Osteoblast (primary cell): ENCODE data around the gene GAK. TPM values are rescaled to one million over a fixed set of nuclear protein-coding genes. Genes with fewer than 3 reads are reported as not detected.
A peak's percentile ranks its signal among the peaks of the same experiment; 100 is the strongest.

Source experiments
- DNase-seq: peaks from one replicate; pipeline ENCODE4 v3.0.0; 2011; ENCODE audit warnings: low spot score, mixed read lengths; ENCODE audit not compliant: insufficient read length; ENCODE audit errors: missing footprints
- H2AFZ ChIP-seq: 2 replicates; pipeline ENCODE4 v1.6.0; 2011; ENCODE audit warnings: mild to moderate bottlenecking, low read length
- H3K27ac ChIP-seq: 2 replicates; pipeline ENCODE4 v1.5.1; 2011; ENCODE audit warnings: mild to moderate bottlenecking, low read depth, low read length, moderate library complexity
- H3K27me3 ChIP-seq: 2 replicates; pipeline ENCODE4 v1.6.0; 2012; ENCODE audit warnings: mild to moderate bottlenecking, control low read depth, inconsistent platforms, low read length, moderate library complexity; ENCODE audit not compliant: insufficient read depth
- H3K36me3 ChIP-seq: 2 replicates; pipeline ENCODE4 v1.5.1; 2011; ENCODE audit warnings: mild to moderate bottlenecking, low read length, control low read depth, moderate library complexity; ENCODE audit not compliant: insufficient read depth
- H3K4me1 ChIP-seq: 2 replicates; pipeline ENCODE4 v1.5.1; 2011; ENCODE audit warnings: mild to moderate bottlenecking, low read length, control low read depth, moderate library complexity; ENCODE audit not compliant: insufficient read depth
- H3K4me2 ChIP-seq: 2 replicates; pipeline ENCODE4 v1.6.0; 2011; ENCODE audit warnings: mild to moderate bottlenecking, low read length; ENCODE audit not compliant: insufficient read depth
- H3K4me3 ChIP-seq: fragments of 200-600 bp; sonication (generic); 3 replicates; pipeline ENCODE4 v1.5.1; 2012; ENCODE audit warnings: mild to moderate bottlenecking, low read length, inconsistent platforms; ENCODE audit not compliant: insufficient read depth
- H3K79me2 ChIP-seq: 2 replicates; pipeline ENCODE4 v1.6.0; 2012; ENCODE audit warnings: mild to moderate bottlenecking, low read length, control low read depth, inconsistent platforms; ENCODE audit not compliant: insufficient read depth
- H3K9me3 ChIP-seq: 2 replicates; pipeline ENCODE4 v1.5.1; 2011; ENCODE audit warnings: low read depth, low read length, control low read depth
- H4K20me1 ChIP-seq: 2 replicates; pipeline ENCODE4 v1.6.0; 2012; ENCODE audit warnings: mild to moderate bottlenecking, low read length, control low read depth; ENCODE audit not compliant: insufficient read depth
- CTCF ChIP-seq: IDR thresholded peaks from 2 replicates; pipeline ENCODE4 v1.5.1; 2011; ENCODE audit warnings: mild to moderate bottlenecking, low read depth, low read length, moderate library complexity; ENCODE audit errors: extremely low read depth
- total RNA-seq: library from RNA; depleted of rRNA; stranded (reverse); fragments of >200 nt; gene quantifications from 2 replicates; pipeline ENCODE4 v1.2.3, GENCODE V29; 2012

The GAK gene
- total RNA-seq, 1 donor, result 48.9 TPM

GRCh38 chr4:815464-816146, 116.5 kb downstream of the GAK start:
- H2AFZ ChIP-seq, result no peak overlapping the region
- H3K27ac ChIP-seq, result no peak overlapping the region
- H3K4me3 ChIP-seq, result no peak overlapping the region
- H3K79me2 ChIP-seq, result no peaks in the 10 kb centered on the region
- DNase-seq, result peak; percentile 65
- no peak for TF ChIP-seq CTCF
- H3K4me2 ChIP-seq, result no peak overlapping the region
- H3K27me3 ChIP-seq, result peaks cover 45% of the 10 kb centered on the region
- peaks cover 3% of the 10 kb centered on the region for H3K9me3 ChIP-seq
- H3K4me1 ChIP-seq, result no peaks in the 10 kb centered on the region
- H3K36me3 ChIP-seq, result no peaks in the 10 kb centered on the region
- H4K20me1 ChIP-seq, result no peaks in the 10 kb centered on the region

- H3K9me3 ChIP-seq, result no peaks in the 10 kb centered on the region
- peaks cover 44% of the 10 kb centered on the region for H3K27me3 ChIP-seq
- no peaks in the 10 kb centered on the region for H4K20me1 ChIP-seq
- H3K4me2 ChIP-seq, result no peak overlapping the region
- no peak overlapping the region for H3K4me3 ChIP-seq
- no peaks in the 10 kb centered on the region for H3K36me3 ChIP-seq
- no peak overlapping the region for H3K27ac ChIP-seq
- no peak overlapping the region for H2AFZ ChIP-seq
- no peak for TF ChIP-seq CTCF
- no peaks in the 10 kb centered on the region for H3K4me1 ChIP-seq
- no peak for DNase-seq
- H3K79me2 ChIP-seq, result no peaks in the 10 kb centered on the region
These were observed 117.7 kb downstream of the GAK start for GRCh38 chr4:814312-814850.

- no peak overlapping the region for H3K4me3 ChIP-seq
- DNase-seq, result peak; percentile 74
- TF ChIP-seq CTCF, result no peak
- H3K4me2 ChIP-seq, result no peak overlapping the region
- H3K27ac ChIP-seq, result no peak overlapping the region
- H2AFZ ChIP-seq, result no peak overlapping the region
- H3K9me3 ChIP-seq, result no peaks in the 10 kb centered on the region
- no peaks in the 10 kb centered on the region for H3K36me3 ChIP-seq
- peaks cover 43% of the 10 kb centered on the region for H3K27me3 ChIP-seq
- no peaks in the 10 kb centered on the region for H3K79me2 ChIP-seq
- H4K20me1 ChIP-seq, result no peaks in the 10 kb centered on the region
- H3K4me1 ChIP-seq, result no peaks in the 10 kb centered on the region
These were observed 118.2 kb downstream of the GAK start for GRCh38 chr4:813900-814299.

- Histone ChIP-seq H3K27ac (no peak overlapping the region), H2AFZ (no peak overlapping the region), H3K4me3 (no peak overlapping the region), H4K20me1 (no peaks in the 10 kb centered on the region), H3K27me3 (peaks cover 18% of the 10 kb centered on the region), H3K4me1 (no peaks in the 10 kb centered on the region), H3K9me3 (no peaks in the 10 kb centered on the region), H3K79me2 (no peaks in the 10 kb centered on the region), H3K36me3 (no peaks in the 10 kb centered on the region), H3K4me2 (no peak overlapping the region)
- no peak for TF ChIP-seq CTCF
- DNase-seq, result peak; percentile 60
These were observed 123.1 kb downstream of the GAK start for GRCh38 chr4:808860-809570.
